AG10803 (cell line): ENCODE measurements around the gene CUBN.

Experiments used
- DNase-seq: peaks from one replicate; pipeline ENCODE4 v3.0.0; 2010; ENCODE audit warnings: low read depth
- H3K4me3 ChIP-seq: 2 replicates; pipeline ENCODE4 v1.5.1; 2011; ENCODE audit warnings: mild to moderate bottlenecking, low read length, control low read depth
- CTCF ChIP-seq: conservative IDR thresholded peaks from 2 replicates; pipeline ENCODE4 v1.5.1; 2011; ENCODE audit warnings: mild to moderate bottlenecking, low read length, control low read depth, inconsistent platforms

Gene CUBN

GRCh38 chr10:16809074-16809718 is 320.4 kb downstream of the CUBN start:
- no peak overlapping the region for H3K4me3 ChIP-seq
- DNase-seq = peak; percentile 33
- TF ChIP-seq CTCF = peak; percentile 61

DNA sequence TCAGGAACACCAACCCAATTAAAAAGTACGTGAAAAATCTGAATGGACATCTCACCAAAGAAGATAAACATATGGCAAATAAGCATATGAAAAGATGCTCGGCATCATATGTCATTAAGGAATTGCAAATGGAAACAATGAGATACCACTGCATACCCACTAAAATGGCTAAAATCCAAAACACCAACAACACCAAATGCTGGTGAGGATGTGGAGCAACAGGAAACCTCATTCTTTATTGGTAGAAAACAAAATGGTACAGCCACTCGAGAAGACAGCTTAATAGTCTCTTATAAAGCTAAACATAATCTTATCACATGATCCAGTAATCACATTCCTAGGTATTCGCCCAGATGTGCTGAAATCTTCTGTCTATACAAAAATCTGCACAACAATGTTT is 325.5 kb downstream of the CUBN start:
- H3K4me3 ChIP-seq = no peak overlapping the region
- no peak for TF ChIP-seq CTCF
- no peak for DNase-seq

DNA sequence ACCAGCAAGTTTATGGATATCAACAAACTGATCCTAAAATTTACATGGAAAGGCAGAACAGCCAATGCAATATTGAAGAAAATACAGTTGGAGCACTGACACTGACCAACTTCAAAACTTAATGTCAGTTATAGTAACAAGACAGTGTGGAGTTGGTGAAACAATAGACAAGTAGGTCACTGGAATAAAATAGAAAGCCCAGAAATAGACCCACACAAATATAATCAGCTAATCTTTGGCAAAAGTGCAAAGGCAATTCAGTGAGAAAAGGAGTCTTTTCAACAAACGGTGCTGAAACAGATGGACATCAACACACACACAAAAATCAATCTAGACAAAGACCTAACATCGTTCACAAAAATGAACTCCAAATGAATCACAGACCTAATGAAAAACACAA is 326.1 kb downstream of the CUBN start:
- no peak overlapping the region for H3K4me3 ChIP-seq
- TF ChIP-seq CTCF = no peak
- no peak for DNase-seq

DNA sequence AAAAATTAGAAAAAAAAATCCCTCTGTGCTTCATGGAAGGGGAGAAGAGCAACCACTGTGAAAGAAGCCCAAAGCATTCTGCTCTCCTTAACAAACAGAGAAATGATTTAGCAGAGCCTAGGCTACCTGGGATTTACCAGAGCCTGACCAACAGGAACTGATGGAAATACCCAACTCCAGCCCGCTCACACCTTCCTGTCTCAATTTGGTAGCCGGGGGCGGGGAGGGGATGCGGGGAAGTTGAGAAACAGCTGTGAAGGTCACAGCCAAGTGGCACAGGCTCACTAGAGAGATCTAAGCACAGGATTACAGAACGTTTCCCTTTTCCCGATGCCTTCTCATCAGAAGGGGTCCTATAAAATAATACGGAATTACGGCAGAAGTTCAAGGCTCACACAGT is 330.0 kb downstream of the CUBN start:
- no peak for DNase-seq
- H3K4me3 ChIP-seq = no peak overlapping the region
- TF ChIP-seq CTCF = no peak

- no peak for TF ChIP-seq CTCF
- H3K4me3 ChIP-seq = no peak overlapping the region
- DNase-seq = no peak
Observed at GRCh38 chr10:16798571-16798970, 331.0 kb downstream of the CUBN start.

- H3K4me3 ChIP-seq = no peak overlapping the region
- no peak for DNase-seq
- TF ChIP-seq CTCF = no peak
Observed at GRCh38 chr10:16795410-16796073, 334.1 kb downstream of the CUBN start.

GRCh38 chr10:16794005-16794404 is 335.6 kb downstream of the CUBN start:
- no peak for DNase-seq
- no peak for TF ChIP-seq CTCF
- no peak overlapping the region for H3K4me3 ChIP-seq
